ENCODE results near the gene TMEM259. TPM values are rescaled to one million over a fixed set of nuclear protein-coding genes. Genes with fewer than 3 reads are reported as not detected.

TMEM259 gene
- total RNA-seq (2021; ENCODE audit: unreplicated experiment) (202 TPM), Bru-seq, nascent RNA (percentile 72 among the genes with signal in this experiment), BruChase-seq, experiment 1, labeled RNA remaining after a 6-hour chase (percentile 93 among the genes with signal in this experiment), BruChase-seq, experiment 2, labeled RNA remaining after a 2-hour chase (percentile 84 among the genes with signal in this experiment)
- polyA plus RNA-seq (2012) = 168 and 187 TPM in 2 replicates
- long read RNA-seq, transcript TMEM259-208 (1 exons, 1,637 nt) = major isoform, 173 of 539 reads
- long read RNA-seq, transcript TMEM259-202 (11 exons, 2,748 nt) = minor isoform, 114 of 539 reads
- long read RNA-seq, partial matches to known transcripts = 59 of 539 reads
- long read RNA-seq, other reads (novel, unspliced or antisense) = 189 of 539 reads

DNA sequence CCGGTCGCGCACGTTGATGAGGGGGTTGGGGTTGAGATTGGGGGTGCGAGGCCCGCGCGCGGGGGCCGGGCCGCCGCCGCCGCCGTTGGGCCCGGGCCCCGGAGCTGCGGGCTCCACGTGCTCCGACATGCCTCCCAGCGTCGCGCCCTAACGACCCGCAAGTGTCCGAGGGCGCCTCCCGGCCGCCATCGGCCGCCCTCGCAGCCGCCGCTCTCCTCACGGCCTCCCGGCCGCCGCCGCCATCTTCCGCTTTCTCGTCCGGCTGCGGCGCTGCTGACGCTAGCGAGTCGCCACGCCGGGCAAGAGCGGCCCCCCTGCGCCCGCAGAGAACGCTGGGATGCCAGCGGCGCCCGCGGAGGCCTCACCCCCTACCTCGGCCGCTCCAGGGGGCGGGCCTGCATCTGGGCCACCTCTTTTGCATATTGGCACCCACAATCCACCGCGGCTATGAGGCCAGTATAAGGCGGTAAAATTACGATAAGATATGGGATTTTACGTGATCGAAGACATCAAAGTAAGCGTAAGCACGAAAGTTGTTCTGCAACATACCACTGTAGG is at the start of gene TMEM259:
TMEM259 (minus strand) TSS at position 256 of the 558 bp plus-strand sequence; CDS start at position 129, 127 bp downstream.
- peak within 1 kb of the TSS; percentile 86 for H3K27ac ChIP-seq (ENCODE audit: low read depth, low read length)
- H3K9me2 ChIP-seq (ENCODE audit: insufficient read depth) = no peaks in the 10 kb centered on the region
- TF ChIP-seq RAD21 (IDR thresholded peaks at IDR 0.05; ENCODE audit: low read depth) = no peak
- TF ChIP-seq POLR2AphosphoS5 (IDR thresholded peaks at IDR 0.05; ENCODE audit: low read depth, low read length) = peak; percentile 75
- TF ChIP-seq FOSL1 (IDR thresholded peaks at IDR 0.05; ENCODE audit: low read depth) = no peak
- TF ChIP-seq SP1 (IDR thresholded peaks at IDR 0.05; ENCODE audit: low read depth) = no peak
- TF ChIP-seq CEBPB (IDR thresholded peaks at IDR 0.05; ENCODE audit: low read depth) = no peak
- TF ChIP-seq EGR1 (IDR thresholded peaks at IDR 0.05; ENCODE audit: low read depth) = no peak
- peak; percentile 90; the same call in 1 of the 2 replicates for TF ChIP-seq ZFX (IDR thresholded peaks at IDR 0.05)
- TF ChIP-seq ZNF274 (IDR thresholded peaks at IDR 0.05; ENCODE audit: low read depth, low read length) = no peak
- TF ChIP-seq, protein P1, sequence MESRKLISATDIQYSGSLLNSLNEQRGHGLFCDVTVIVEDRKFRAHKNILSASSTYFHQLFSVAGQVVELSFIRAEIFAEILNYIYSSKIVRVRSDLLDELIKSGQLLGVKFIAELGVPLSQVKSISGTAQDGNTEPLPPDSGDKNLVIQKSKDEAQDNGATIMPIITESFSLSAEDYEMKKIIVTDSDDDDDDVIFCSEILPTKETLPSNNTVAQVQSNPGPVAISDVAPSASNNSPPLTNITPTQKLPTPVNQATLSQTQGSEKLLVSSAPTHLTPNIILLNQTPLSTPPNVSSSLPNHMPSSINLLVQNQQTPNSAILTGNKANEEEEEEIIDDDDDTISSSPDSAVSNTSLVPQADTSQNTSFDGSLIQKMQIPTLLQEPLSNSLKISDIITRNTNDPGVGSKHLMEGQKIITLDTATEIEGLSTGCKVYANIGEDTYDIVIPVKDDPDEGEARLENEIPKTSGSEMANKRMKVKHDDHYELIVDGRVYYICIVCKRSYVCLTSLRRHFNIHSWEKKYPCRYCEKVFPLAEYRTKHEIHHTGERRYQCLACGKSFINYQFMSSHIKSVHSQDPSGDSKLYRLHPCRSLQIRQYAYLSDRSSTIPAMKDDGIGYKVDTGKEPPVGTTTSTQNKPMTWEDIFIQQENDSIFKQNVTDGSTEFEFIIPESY (IDR thresholded peaks at IDR 0.05; ENCODE audit: extremely low read depth, insufficient replicate concordance, low read length) = peak; percentile 58
- TF ChIP-seq CBX3 (IDR thresholded peaks at IDR 0.05; ENCODE audit: low read depth) = no peak
- TF ChIP-seq, protein P2, sequence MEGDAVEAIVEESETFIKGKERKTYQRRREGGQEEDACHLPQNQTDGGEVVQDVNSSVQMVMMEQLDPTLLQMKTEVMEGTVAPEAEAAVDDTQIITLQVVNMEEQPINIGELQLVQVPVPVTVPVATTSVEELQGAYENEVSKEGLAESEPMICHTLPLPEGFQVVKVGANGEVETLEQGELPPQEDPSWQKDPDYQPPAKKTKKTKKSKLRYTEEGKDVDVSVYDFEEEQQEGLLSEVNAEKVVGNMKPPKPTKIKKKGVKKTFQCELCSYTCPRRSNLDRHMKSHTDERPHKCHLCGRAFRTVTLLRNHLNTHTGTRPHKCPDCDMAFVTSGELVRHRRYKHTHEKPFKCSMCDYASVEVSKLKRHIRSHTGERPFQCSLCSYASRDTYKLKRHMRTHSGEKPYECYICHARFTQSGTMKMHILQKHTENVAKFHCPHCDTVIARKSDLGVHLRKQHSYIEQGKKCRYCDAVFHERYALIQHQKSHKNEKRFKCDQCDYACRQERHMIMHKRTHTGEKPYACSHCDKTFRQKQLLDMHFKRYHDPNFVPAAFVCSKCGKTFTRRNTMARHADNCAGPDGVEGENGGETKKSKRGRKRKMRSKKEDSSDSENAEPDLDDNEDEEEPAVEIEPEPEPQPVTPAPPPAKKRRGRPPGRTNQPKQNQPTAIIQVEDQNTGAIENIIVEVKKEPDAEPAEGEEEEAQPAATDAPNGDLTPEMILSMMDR (IDR thresholded peaks at IDR 0.05 in 2 of 3, conservative IDR thresholded peaks at IDR 0.05 in 1 of 3; ENCODE audit: borderline replicate concordance in 1 of 3, insufficient read depth in 1 of 3, low read depth in 2 of 3, low read length in 2 of 3) = no peak
- TF ChIP-seq YY1 (IDR thresholded peaks at IDR 0.05; ENCODE audit: extremely low read depth, insufficient replicate concordance, low read depth, low read length) = peak; percentile 96
- TF ChIP-seq, protein P3, sequence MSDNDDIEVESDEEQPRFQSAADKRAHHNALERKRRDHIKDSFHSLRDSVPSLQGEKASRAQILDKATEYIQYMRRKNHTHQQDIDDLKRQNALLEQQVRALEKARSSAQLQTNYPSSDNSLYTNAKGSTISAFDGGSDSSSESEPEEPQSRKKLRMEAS (IDR thresholded peaks at IDR 0.05) = peak; percentile 58
- peaks cover 0 to 13% of the 10 kb centered on the region in 2 experiments; a peak in 2 of 4 replicates for H3K36me3 ChIP-seq (ENCODE audit: control insufficient read depth in 1 of 2, insufficient read depth in 2 of 2, low read length in 2 of 2)
- H3K9ac ChIP-seq (ENCODE audit: low read length) = peak within 1 kb of the TSS; percentile 99
- intact Hi-C loops (cut with micrococcal nuclease) = loop anchor here (1.0 to 10.0 kb wide), 2 partner anchors 224 kb away; partner anchors contain the start of genes ATP5F1D, MIDN and PTBP1
- no TSS peak for BruUV-seq (replicated peaks)
- no peaks in the 10 kb centered on the region; the same call in 1 of the 2 replicates for H4K20me1 ChIP-seq (ENCODE audit: insufficient read depth)
- H3K4me3 ChIP-seq (replicated peaks in 1 of 2; ENCODE audit: low read depth in 1 of 2, low read length in 2 of 2) = peak within 1 kb of the TSS; percentile 94 to 97
- peaks cover 50% of the 10 kb centered on the region for H3K79me2 ChIP-seq (ENCODE audit: insufficient read depth, low read length)
- peaks cover 50 to 62% of the 10 kb centered on the region in 2 experiments for H3K4me1 ChIP-seq (ENCODE audit: control insufficient read depth in 1 of 2, insufficient read depth in 2 of 2, low read length in 2 of 2)
- H3K9me3 ChIP-seq (ENCODE audit: control insufficient read depth in 1 of 2, insufficient read depth in 1 of 2, low read depth in 1 of 2, low read length in 2 of 2) = no peaks in the 10 kb centered on the region
- RAD21 ChIA-PET (ENCODE audit: low non-redundant PET in 1 of 2, low total read pairs in 2 of 2, uncharacterized antibody in 2 of 2, unreplicated experiment in 2 of 2) = no interaction called here
- no peak within 1 kb of the TSS for H2AFZ ChIP-seq (ENCODE audit: low read depth, low read length, poor library complexity, severe bottlenecking)
- CTCF ChIA-PET = interaction anchor here (1.2 kb wide), 1 partner anchor 21 kb away, joined by 4 read pairs; no protein-coding TSS in a partner anchor
- H3K27me3 ChIP-seq (ENCODE audit: insufficient read depth, low read length) = no peaks in the 10 kb centered on the region
- DNase-seq (ENCODE audit: low read depth, low spot score) (peak; percentile 93), ATAC-seq (peak; percentile 82)
- POLR2A ChIA-PET = interaction anchor here (0.9 to 2.3 kb wide), 8 partner anchors 20 to 254 kb away, joined by 4 to 34 read pairs (median 5); partner anchors contain the start of genes ABCA7, ARHGAP45, CIRBP and FAM174C
- H3K4me2 ChIP-seq (ENCODE audit: low read length) = peak within 1 kb of the TSS; percentile 99

All from HCT116 (cell line).